ENCODE measurements around the gene NOTCH3. TPM values are rescaled to one million over a fixed set of nuclear protein-coding genes. Genes with fewer than 3 reads are reported as not detected.

NOTCH3 gene
- total RNA-seq, 2 experiments from 2014 or later: not detected

DNA sequence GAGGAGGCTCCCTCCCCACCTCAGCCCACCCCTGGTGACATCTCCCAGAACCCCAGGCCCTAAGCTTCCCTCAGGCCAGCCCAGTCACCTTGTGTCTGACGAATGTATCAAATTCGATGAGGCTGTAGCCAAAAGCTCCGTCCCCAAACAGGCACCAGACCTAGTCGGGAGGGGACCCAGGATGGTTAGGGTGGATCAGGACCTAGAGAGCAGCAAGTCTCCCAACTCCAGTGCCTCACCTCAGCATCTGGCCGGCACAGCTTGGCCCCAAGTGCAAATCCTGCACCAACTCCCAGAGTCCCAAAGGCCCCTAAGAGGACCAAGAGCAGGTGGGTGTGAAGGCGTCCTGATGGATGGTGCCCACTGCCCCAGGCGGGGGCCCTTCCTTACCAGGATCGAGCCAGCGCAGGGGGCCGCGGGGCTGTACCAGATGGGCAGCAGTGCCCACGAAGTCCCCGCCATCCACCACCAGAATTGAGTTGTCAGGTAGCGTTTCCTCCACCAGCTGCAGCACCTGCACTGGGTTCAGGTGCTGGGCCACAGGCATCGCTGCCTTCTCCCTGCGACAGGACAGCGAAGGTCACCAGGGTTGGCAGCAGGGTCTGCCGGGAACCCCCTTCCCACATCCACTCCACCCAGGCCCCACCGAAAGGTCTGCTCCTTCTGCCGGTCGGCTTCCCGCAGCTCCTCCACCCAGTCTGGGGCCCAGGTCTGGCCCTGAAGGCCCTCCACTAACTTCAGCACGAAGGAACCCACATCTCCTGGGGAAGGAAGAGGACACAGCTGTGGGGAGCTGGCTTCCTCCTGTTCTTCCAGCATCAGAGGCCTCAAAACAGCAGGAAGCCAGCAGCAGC is 84.8 kb downstream of the NOTCH3 start:
- H3K9me3 Mint-ChIP-seq (ENCODE audit: low read depth): no peaks in the 10 kb centered on the region
- no peaks in the 10 kb centered on the region for H3K4me1 Mint-ChIP-seq
- H3K4me3 Mint-ChIP-seq: no peak overlapping the region
- no peak overlapping the region for H3K27ac Mint-ChIP-seq
- H3K27me3 Mint-ChIP-seq: no peaks in the 10 kb centered on the region
- CTCF ChIA-PET: no interaction called here
- DNase-seq: no peak
- no peak for ATAC-seq
- peaks cover 32% of the 10 kb centered on the region for H3K36me3 Mint-ChIP-seq

DNA sequence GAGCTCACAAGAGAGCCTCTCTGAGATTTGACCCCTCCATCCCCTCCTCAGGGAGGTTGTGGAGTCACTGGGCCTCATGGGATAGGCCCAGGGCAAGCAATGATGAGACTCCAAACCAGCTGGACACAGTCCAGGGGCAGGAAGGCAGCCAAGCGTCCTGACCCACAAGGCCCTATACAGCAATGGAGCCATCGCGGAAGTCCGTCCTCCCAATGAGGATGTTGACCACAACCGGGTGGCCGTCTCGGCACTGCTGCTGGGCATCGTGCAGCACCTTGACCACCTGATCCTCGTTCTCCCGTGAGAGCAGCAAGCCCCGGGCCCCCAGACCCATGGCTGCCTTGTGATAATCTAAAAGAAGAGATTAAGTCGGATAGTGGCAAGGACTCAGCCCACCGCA is 85.7 kb downstream of the NOTCH3 start:
- Mint-ChIP-seq H3K9me3 (ENCODE audit: low read depth) (no peaks in the 10 kb centered on the region), H3K27me3 (no peaks in the 10 kb centered on the region), H3K27ac (no peak overlapping the region), H3K4me3 (no peak overlapping the region), H3K36me3 (peaks cover 25% of the 10 kb centered on the region), H3K4me1 (no peaks in the 10 kb centered on the region)
- no peak for DNase-seq
- CTCF ChIA-PET: no interaction called here
- ATAC-seq: no peak

DNA sequence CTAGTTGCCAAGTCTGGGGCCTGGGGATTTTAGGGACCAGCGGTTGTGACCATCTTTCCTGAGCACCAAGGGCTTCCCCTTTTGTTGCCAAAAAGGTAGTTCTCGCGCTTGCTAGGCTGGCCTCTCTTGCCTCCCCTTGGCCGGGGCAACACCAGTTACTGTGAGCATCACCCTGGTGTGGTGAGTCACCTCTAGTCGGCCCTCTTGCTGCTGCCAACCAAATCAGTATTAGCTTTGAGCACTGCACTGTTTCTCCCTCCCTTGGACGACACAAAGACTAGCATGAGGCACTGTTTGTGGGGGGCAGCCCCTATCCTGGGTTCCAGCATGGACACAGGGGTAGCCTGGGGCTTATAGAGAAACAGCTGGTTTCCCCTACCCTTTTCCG is 86.6 kb downstream of the NOTCH3 start:
- CTCF ChIA-PET: no interaction called here
- Mint-ChIP-seq H3K9me3 (ENCODE audit: low read depth) (no peaks in the 10 kb centered on the region), H3K27ac (no peak overlapping the region), H3K36me3 (peaks cover 17% of the 10 kb centered on the region), H3K27me3 (no peaks in the 10 kb centered on the region), H3K4me1 (no peaks in the 10 kb centered on the region), H3K4me3 (no peak overlapping the region)
- DNase-seq (no peak), ATAC-seq (no peak)

DNA sequence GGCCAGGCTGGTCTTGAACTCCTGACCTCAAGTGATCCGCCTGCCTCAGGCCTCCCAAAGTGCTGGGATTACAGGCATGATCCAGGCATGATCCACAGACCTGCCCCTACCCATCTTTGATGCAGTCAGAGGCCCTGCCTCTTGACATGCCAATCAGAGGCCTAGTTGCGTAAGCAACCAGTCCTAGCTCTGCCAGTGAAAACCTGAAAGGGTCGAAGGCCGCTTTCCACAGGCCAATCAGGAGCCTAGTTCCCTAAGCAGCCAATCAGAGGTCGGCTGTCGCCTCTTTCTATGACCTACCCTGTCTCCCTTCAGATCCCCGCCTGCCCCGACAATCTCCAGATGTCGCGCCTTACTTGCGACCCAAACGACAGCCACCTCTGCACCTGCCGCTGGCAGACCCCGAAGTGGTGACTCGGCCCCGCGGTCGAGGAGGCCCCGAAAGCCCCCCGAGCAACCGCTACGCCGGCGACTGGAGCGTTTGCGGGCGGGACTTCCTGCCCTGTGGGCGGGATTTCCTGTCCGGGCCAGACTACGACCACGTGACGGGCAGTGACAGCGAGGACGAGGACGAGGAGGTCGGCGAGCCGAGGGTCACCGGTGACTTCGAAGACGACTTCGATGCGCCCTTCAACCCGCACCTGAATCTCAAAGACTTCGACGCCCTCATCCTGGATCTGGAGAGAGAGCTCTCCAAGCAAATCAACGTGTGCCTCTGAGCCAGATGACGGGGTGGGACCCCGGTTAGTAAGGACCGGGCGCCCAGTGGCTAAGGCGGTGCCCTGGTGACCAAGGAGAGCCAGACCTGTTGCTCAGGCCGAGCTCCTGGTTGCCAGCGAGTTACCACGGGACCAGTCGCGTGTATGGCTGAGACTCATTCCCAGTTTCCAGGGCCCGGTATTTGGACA is 87.3 kb downstream of the NOTCH3 start:
- peaks cover 2% of the 10 kb centered on the region for H3K27me3 Mint-ChIP-seq
- no peak overlapping the region for H3K27ac Mint-ChIP-seq
- no peak for DNase-seq
- H3K36me3 Mint-ChIP-seq: peaks cover 11% of the 10 kb centered on the region
- no peaks in the 10 kb centered on the region for H3K9me3 Mint-ChIP-seq (ENCODE audit: low read depth)
- no peak for ATAC-seq
- CTCF ChIA-PET: interaction anchor here (1.3 to 1.7 kb wide), 2 partner anchors 13 to 22 kb away, joined by 3 to 6 read pairs; no protein-coding TSS in a partner anchor
- no peak overlapping the region for H3K4me3 Mint-ChIP-seq
- H3K4me1 Mint-ChIP-seq: no peaks in the 10 kb centered on the region

DNA sequence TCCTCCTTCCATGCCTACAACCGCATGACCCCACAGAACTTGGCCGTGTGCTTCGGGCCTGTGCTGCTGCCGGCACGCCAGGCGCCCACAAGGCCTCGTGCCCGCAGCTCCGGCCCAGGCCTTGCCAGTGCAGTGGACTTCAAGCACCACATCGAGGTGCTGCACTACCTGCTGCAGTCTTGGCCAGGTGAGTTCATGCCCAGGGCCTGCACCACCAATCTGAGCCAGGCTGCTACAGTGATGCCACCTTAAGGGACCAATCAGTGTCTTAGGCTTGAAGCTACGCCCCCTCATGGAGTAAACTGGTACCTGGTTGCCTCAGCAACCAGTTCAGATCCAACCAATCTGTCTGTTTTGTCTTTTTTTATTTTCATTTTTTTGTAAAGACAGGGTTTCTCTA is 88.4 kb downstream of the NOTCH3 start:
- H3K4me1 Mint-ChIP-seq: peaks cover 3% of the 10 kb centered on the region
- peaks cover 6% of the 10 kb centered on the region for H3K36me3 Mint-ChIP-seq
- no peaks in the 10 kb centered on the region for H3K9me3 Mint-ChIP-seq (ENCODE audit: low read depth)
- CTCF ChIA-PET: interaction anchor here (1.3 to 1.7 kb wide), 3 partner anchors 12 to 37 kb away, joined by 3 to 6 read pairs (median 4); no protein-coding TSS in a partner anchor
- no peak overlapping the region for H3K27ac Mint-ChIP-seq
- H3K27me3 Mint-ChIP-seq: peaks cover 11% of the 10 kb centered on the region
- no peak overlapping the region for H3K4me3 Mint-ChIP-seq
- DNase-seq (no peak), ATAC-seq (no peak)

DNA sequence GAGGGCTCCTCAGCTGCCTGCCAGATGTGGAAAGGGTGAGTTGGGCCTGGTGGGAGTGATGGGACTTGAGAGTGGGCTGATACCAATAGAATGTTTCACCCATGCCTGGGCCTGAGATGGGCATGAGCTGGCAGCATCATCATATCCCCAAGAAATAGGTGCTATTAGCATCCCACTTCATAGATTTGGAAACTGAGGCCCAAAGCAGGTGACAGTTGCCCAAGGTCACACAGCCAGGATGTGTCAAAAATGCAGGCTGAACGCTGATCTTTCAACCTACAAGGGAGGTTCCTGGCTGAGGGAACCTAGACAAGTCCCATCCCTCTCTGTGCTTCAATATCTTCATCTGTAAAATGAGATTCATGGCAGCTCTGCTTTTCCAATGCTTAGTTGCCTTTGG is 89.0 kb downstream of the NOTCH3 start:
- Mint-ChIP-seq H3K27me3 (peaks cover 14% of the 10 kb centered on the region), H3K9me3 (ENCODE audit: low read depth) (no peaks in the 10 kb centered on the region), H3K36me3 (peaks cover 2% of the 10 kb centered on the region), H3K4me3 (no peak overlapping the region), H3K27ac (no peak overlapping the region), H3K4me1 (peaks cover 5% of the 10 kb centered on the region)
- CTCF ChIA-PET: interaction anchor here (1.4 to 1.7 kb wide), 2 partner anchors 20 to 38 kb away, joined by 4 to 6 read pairs; no protein-coding TSS in a partner anchor
- DNase-seq: no peak
- no peak for ATAC-seq

DNA sequence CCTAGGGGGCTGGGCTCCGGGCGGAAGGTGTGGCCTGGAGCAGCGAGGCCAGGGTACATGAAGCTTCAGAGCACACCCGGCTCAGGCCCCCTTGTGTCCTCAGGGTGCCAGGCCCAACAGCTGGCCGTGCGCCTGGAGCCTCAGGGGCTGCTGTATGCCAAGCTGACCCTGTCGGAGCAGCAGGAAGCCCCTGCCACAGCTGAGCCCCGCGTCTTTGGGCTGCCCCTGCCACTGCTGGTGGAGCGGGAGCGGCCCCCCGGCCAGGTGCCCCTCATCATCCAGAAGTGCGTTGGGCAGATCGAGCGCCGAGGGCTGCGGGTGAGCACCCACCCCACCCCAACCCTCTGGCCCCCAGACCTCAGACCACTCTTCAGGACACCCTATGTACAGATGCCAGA is 90.4 kb downstream of the NOTCH3 start:
- H3K4me1 Mint-ChIP-seq: peaks cover 7% of the 10 kb centered on the region
- no peaks in the 10 kb centered on the region for H3K36me3 Mint-ChIP-seq
- H3K4me3 Mint-ChIP-seq: no peak overlapping the region
- peaks cover 25% of the 10 kb centered on the region for H3K27me3 Mint-ChIP-seq
- no peaks in the 10 kb centered on the region for H3K9me3 Mint-ChIP-seq (ENCODE audit: low read depth)
- no peak overlapping the region for H3K27ac Mint-ChIP-seq
- ATAC-seq: no peak
- no peak for DNase-seq
- CTCF ChIA-PET: interaction anchor here (0.7 kb wide), 1 partner anchor 9 kb away, joined by 3 read pairs; no protein-coding TSS in a partner anchor

DNA sequence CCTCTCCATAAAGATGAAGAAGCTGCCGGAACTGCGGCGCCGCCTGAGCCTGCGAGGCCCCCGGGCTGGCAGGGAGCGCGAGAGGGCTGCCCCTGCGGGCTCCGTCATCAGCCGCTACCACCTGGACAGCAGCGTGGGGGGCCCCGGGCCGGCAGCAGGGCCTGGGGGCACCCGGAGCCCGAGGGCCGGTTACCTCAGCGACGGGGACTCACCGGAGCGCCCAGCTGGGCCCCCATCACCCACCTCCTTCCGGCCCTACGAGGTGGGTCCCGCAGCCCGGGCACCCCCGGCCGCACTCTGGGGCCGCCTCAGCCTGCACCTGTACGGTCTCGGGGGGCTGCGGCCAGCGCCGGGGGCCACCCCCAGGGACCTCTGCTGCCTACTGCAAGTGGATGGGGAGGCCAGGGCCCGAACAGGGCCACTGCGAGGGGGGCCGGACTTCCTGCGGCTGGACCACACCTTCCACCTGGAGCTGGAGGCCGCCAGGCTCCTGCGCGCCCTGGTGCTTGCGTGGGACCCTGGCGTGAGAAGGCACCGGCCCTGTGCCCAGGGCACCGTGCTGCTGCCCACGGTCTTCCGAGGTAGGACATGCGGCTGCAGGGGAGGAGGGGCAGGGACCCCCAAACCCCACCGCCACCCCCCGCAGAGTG is 90.9 kb downstream of the NOTCH3 start:
- CTCF ChIA-PET: interaction anchor here (0.6 kb wide), 1 partner anchor 66 kb away, joined by 3 read pairs; no protein-coding TSS in a partner anchor
- Mint-ChIP-seq H3K27ac (no peak overlapping the region), H3K4me3 (no peak overlapping the region), H3K4me1 (peaks cover 7% of the 10 kb centered on the region), H3K36me3 (no peaks in the 10 kb centered on the region), H3K27me3 (peaks cover 29% of the 10 kb centered on the region), H3K9me3 (ENCODE audit: low read depth) (peaks cover 3% of the 10 kb centered on the region)
- no peak for DNase-seq
- no peak for ATAC-seq

Small RNA genes lying within 50 kb of the gene (microRNA-seq; reads per million reads assigned to microRNA genes)
- gene MIR6795: not detected

Other genes starting within 250 kb of the NOTCH3 start
- gene SLC1A6, start 221.1 kb downstream of the NOTCH3 start, total RNA-seq: not detected
- not detected for gene CASP14, start 151.5 kb downstream of the NOTCH3 start, total RNA-seq
- not detected for gene OR1I1, start 118.8 kb downstream of the NOTCH3 start, total RNA-seq
- gene SYDE1, start 93.6 kb downstream of the NOTCH3 start, total RNA-seq: under 1 TPM; 0.07 to 0.09 TPM
- under 1 TPM in 1 of 2 experiments, not detected in 1; 0.19 TPM for gene EPHX3, start 31.5 kb upstream of the NOTCH3 start, total RNA-seq
- 100 to 1,000 TPM; 123 to 125 TPM for gene BRD4, start 131.5 kb upstream of the NOTCH3 start, total RNA-seq
- gene AKAP8, start 178.8 kb upstream of the NOTCH3 start, total RNA-seq: 10 to 100 TPM; 55.6 to 59.0 TPM
- gene AKAP8L, start 218.0 kb upstream of the NOTCH3 start, total RNA-seq: 100 to 1,000 TPM; 105 to 116 TPM
- 10 to 100 TPM; 29.9 to 30.8 TPM for gene WIZ, start 249.0 kb upstream of the NOTCH3 start, total RNA-seq